Stomach smooth muscle (tissue), 2 donors: Measurements from ENCODE around the gene TBC1D16.

Source experiments
- H3K27ac ChIP-seq: one replicate; pipeline ENCODE4 v1.7.0; 2013; ENCODE audit warnings: mild to moderate bottlenecking, low read length, inconsistent platforms
- H3K27me3 ChIP-seq, 2 donors: one replicate each; pipeline ENCODE4 v1.7.0; 2013; ENCODE audit warnings: low read length in 2 of 2; ENCODE audit not compliant: insufficient read depth in 2 of 2, control insufficient read depth in 1 of 2
- H3K36me3 ChIP-seq, 2 donors: one replicate each; pipeline ENCODE4 v1.7.0; 2013; ENCODE audit warnings: low read length in 2 of 2; ENCODE audit not compliant: control insufficient read depth in 2 of 2, insufficient read depth in 2 of 2
- H3K4me1 ChIP-seq: one replicate; pipeline ENCODE4 v1.7.0; 2013; ENCODE audit warnings: low read length; ENCODE audit not compliant: control insufficient read depth, insufficient read depth
- H3K4me3 ChIP-seq, 2 donors: one replicate each; pipeline ENCODE4 v1.7.0; 2013; ENCODE audit warnings: low read length in 2 of 2
- H3K9ac ChIP-seq, 2 donors: one replicate each; pipeline ENCODE4 v1.7.0; 2013; ENCODE audit warnings: low read length in 2 of 2, mild to moderate bottlenecking in 1 of 2
- H3K9me3 ChIP-seq, 2 donors: one replicate each; pipeline ENCODE4 v1.7.0; 2013; ENCODE audit warnings: low read length in 2 of 2; ENCODE audit not compliant: control insufficient read depth in 2 of 2
- donor health status: healthy.
- donor health status: Pancreatic carcinoma.

TBC1D16 gene

DNA sequence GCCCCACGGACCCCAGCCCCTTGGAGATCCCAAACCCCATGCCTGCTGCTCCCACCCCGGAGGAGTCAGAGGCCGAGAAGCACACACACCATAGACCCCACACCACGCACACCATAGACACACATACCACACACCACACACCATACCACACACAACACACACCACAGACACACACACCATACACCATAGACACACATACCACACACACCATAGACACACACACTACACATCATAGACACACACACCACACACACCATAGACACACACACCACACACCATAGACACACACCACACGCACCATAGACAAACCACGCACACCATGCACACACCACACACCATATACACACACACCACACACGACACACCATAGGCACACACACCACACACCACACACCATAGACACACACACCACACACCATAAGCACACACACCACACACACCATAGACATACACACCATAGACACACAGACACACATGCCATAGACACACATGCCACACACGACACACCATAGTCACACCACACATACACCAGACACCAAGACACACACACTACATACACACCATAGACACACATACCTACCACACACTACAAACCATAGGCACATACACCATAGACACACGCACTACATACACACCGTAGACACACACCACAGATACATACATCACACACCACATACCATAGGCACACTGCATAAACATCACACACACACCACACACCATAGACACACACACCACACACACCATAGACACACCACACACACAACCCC, 11.3 kb downstream of the TBC1D16 start:
- Histone ChIP-seq H3K27ac (no peak overlapping the region), H3K9me3 (no peaks in the 10 kb centered on the region), H3K9ac (peak overlapping the region in 1 of 2 donors; percentile 21), H3K36me3 (no peaks in the 10 kb centered on the region), H3K4me1 (peaks cover 14% of the 10 kb centered on the region), H3K27me3 (no peaks in the 10 kb centered on the region), H3K4me3 (peak overlapping the region in 1 of 2 donors; percentile 54)

DNA sequence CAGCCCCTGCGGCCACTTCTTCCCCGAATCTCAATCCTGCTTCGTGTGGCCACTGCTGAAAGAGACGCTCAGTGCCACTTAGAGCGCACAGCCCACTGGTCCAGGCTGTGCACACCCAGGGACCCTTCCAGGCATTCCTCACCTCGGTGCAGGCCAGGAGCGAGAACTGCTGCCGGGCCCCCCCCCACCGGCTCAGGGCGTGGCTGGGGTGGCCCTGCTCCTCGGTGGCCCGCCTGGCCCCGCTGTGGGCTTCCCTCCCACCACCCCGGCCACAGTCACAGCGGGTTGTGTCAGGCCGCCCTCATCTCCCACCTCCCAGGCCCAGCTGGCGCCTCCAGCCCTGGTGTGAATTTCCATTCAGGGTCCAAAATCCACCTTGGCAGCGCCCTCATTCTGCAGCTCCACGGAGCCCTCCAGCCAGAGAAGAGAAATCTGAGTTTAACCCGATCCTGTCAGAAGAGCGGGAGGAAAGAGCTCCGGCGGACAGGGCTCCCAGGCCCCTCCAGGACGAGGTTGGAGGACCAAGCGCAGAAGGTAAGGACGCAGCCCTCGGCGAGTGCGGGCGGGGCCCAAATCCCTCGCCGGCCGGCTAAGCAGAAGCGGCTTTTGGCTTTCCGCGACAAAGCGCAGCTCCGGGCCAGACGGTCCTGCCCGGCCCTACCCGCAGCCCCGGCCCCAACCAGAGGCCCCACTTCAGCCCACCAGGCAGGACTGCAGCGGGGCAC, 12.0 kb downstream of the TBC1D16 start:
- Histone ChIP-seq H3K4me3 (peak overlapping the region in 1 of 2 donors; percentile 54), H3K27ac (no peak overlapping the region), H3K9ac (no peak overlapping the region), H3K36me3 (no peaks in the 10 kb centered on the region), H3K27me3 (no peaks in the 10 kb centered on the region), H3K9me3 (no peaks in the 10 kb centered on the region), H3K4me1 (peaks cover 14% of the 10 kb centered on the region)

DNA sequence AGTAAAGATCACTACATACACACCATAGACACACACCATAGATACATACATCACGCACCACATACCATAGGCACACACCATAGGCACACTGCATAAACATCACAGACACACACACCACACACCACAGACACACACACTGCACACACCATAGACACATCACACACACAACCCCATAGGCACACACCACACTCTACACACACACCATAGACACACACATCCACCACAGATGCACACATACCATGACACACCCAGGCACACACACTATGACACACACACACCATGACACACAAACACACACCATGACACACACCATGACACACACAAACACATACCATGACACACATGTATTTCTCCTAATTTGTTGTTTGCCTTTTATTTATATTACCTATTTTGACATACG, 14.1 kb downstream of the TBC1D16 start:
- no peak overlapping the region for H3K27ac ChIP-seq
- no peaks in the 10 kb centered on the region for H3K27me3 ChIP-seq
- no peak overlapping the region for H3K4me3 ChIP-seq
- H3K9ac ChIP-seq: no peak overlapping the region
- H3K4me1 ChIP-seq: peaks cover 11% of the 10 kb centered on the region
- no peaks in the 10 kb centered on the region for H3K9me3 ChIP-seq
- no peaks in the 10 kb centered on the region for H3K36me3 ChIP-seq

DNA sequence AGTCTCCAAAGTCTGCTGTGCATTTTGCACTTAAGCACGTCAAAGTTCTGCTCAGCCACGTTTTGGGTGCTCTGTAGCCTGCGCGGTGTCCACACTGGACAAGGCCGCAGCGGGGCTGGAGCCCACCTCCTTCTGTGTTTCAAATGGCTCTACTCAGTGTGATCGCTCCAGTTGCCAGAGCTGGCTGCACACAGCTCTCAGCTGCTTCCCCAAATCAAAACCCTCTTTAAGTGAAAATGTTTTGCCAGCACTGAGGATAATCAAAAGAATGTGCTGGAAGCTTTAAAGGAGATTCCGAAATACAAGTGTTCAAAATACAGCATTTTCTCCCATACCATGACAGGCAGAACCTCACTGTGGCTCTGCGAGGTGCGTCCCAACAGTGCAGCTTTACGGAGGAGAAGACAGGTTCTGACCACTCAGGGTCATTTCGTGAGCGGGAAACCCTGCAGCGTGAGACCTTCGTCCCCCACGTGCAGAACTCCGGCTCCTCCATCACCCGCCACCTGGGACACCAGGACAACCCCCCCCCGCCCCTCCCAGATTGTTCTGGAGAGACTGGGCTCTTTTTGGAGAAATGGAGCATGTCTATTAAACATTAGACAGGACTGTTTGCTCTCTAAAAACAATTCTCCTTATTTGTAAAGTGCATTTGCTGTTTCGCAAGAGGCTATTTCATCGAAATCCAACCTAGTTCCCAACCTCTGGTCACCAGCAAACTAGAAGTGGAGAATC, 16.6 kb downstream of the TBC1D16 start:
- Histone ChIP-seq H3K4me1 (peaks cover 7% of the 10 kb centered on the region), H3K27ac (no peak overlapping the region), H3K27me3 (no peaks in the 10 kb centered on the region), H3K9me3 (no peaks in the 10 kb centered on the region), H3K4me3 (no peak overlapping the region), H3K9ac (no peak overlapping the region), H3K36me3 (no peaks in the 10 kb centered on the region)

DNA sequence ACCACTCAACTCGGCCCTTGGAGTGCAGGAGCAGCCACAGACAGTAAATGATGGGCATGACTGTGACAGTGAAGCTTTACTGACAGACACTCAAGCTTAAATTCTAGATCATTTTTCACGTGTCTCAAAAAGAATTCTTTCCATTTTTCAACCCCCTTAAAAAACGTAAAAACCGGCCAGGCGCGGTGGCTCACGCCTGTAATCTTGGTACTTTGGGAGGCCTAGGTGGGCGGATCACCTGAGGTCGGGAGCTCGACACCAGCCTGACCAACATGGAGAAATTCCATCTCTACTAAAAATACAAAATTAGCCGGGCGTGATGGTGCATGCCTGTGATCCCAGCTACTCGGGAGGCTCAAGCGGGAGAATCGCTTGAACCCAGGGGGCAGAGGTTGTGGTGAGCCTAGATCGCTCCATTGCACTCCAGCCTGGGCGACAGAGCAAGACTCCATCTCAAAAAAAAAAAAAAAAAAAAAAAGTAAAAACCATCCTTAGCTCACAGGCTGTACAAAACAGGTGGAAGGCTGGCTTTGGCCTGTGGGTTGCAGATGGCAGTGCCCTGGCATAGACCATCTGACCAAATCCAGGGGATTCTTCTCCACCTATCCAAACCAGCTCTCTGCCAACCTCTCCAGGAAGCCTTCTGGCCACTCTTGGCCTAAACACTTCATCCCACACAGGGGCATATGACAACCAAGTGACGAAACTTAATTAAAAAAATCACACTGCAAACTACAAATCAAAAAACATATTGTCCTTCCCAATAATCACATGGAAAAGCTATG, 18.3 kb downstream of the TBC1D16 start:
- no peaks in the 10 kb centered on the region for H3K4me1 ChIP-seq
- H3K27ac ChIP-seq: no peak overlapping the region
- no peak overlapping the region for H3K9ac ChIP-seq
- no peaks in the 10 kb centered on the region for H3K9me3 ChIP-seq
- peaks cover 3 to 6% of the 10 kb centered on the region in 2 donors for H3K36me3 ChIP-seq
- H3K27me3 ChIP-seq: no peaks in the 10 kb centered on the region
- H3K4me3 ChIP-seq: no peak overlapping the region

DNA sequence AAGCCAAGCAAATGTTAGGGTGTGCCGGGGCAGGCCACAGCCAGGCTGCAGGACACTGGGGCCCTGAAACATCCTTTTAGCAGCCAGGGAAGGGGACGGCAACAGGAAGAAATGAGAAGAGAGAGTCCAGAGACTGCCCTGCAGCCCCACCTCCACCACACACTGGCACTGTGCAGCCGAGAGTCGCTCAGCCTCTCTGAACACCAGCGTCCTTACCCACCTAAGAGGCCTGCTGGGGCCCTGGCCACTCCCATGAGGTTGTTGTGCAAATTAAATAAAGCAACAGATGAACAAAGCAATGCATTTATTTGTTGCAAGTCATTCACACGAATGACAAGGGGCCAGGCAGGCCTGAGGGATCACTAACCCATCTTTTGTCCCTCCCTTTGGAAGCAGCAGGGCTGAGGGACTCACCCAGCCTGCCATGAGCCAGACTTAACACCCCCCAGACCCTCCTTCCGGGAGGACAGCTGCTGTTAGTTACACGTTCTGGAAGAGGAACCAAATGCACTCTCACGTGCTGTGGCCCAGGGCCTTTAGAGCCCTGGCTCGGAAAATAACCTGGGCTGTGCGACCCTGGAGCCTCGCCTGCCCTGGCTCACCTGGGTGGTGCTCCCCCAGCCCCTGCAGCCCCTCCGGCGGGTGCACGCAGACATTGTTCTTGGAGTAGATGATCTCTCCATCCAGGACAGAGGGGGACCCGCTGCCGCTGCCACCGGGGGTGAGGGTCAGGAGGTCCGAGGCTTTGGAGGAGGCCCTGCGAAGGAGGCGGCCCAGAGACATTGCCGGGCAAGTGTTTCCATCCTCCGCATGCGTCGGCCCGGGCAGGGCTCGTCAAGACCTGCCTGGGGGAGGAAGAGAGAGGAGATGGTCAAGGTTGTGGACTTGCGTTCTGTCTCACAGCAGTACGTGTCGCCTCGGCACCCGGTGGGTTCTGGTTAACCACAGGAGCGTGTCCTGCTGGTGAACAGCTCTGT, 22.6 kb downstream of the TBC1D16 start:
- Histone ChIP-seq H3K36me3 (peaks cover 3 to 8% of the 10 kb centered on the region in 2 donors), H3K9me3 (no peaks in the 10 kb centered on the region), H3K27me3 (no peaks in the 10 kb centered on the region), H3K27ac (no peak overlapping the region), H3K4me1 (peaks cover 10% of the 10 kb centered on the region), H3K4me3 (no peak overlapping the region), H3K9ac (no peak overlapping the region)

DNA sequence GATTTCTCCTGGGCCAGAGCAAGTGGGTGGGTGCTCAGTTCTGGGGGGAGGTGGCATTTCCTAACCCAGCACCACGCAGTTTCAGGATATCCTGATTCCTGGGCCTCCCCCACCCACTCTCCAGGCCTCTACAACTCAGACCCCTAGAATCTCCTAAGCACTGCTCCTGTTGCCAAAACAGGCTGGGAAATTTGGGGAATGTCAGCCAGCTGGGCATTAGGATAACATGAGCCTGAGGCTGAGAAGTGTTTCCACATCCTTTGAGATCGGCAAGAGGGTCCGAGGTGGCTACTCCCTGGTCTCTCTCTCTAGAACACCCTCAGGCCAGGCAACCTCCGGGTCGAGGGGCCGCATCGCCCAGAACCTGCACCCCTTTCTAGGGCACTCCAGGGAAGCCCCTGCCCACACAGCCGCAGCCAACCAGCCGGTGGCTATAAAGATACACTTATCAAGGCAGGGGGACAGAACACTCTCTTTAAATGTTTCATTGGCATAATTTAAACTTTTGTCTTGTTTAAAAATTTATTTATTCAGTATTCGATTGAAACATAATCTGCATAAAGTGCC, 23.6 kb downstream of the TBC1D16 start:
- H3K27ac ChIP-seq: no peak overlapping the region
- H3K36me3 ChIP-seq: peaks cover 3 to 8% of the 10 kb centered on the region in 2 donors
- peaks cover 11% of the 10 kb centered on the region for H3K4me1 ChIP-seq
- no peaks in the 10 kb centered on the region for H3K27me3 ChIP-seq
- no peaks in the 10 kb centered on the region for H3K9me3 ChIP-seq
- H3K9ac ChIP-seq: no peak overlapping the region
- no peak overlapping the region for H3K4me3 ChIP-seq

DNA sequence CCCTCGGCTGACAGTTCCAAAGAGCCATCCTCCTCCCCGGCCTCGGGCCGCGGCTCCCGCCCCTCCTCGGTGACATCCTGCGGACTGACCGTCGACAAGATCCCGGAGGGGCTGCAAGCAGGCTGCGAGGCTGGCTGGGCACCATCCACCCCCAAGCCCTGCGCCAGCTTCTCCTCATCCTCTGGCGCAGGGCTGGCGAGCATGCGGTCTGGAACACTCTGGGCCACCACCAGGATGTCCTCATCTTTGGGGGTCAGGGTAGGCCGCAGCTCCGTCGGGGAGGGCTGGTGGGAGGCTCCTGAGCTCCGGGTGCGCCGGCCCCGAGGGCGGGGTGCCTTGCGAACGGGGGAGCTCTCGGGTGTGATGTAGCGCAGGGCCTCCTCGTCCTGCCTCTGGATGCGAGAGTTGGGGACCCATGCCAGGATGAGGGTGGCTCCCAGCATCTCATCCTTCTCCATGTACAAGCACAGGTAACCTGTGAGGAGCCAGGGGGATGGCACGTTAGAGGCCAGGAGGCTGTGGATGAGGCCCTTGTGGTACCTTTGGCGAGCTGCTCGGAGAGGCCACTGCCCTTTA, 25.3 kb downstream of the TBC1D16 start:
- no peaks in the 10 kb centered on the region for H3K9me3 ChIP-seq
- peaks cover 14% of the 10 kb centered on the region for H3K4me1 ChIP-seq
- no peak overlapping the region for H3K9ac ChIP-seq
- peaks cover 3 to 8% of the 10 kb centered on the region in 2 donors for H3K36me3 ChIP-seq
- H3K27ac ChIP-seq: no peak overlapping the region
- no peak overlapping the region for H3K4me3 ChIP-seq
- no peaks in the 10 kb centered on the region for H3K27me3 ChIP-seq
